CD4-positive, alpha-beta T cell treated with Interleukin-4 for 1 hour (primary cell): ENCODE measurements around the gene ZBTB38.
A peak's percentile ranks its signal among the peaks of the same experiment; 100 is the strongest.

Experiments
- DNase-seq, 2 donors: peaks; one replicate each; pipeline ENCODE4 v3.0.0-alpha.2; 2020 to 2022

ZBTB38 gene

GRCh38 chr3:141368925-141369794 lies 856 bp downstream of the ZBTB38 start:
- no peak for DNase-seq

DNA sequence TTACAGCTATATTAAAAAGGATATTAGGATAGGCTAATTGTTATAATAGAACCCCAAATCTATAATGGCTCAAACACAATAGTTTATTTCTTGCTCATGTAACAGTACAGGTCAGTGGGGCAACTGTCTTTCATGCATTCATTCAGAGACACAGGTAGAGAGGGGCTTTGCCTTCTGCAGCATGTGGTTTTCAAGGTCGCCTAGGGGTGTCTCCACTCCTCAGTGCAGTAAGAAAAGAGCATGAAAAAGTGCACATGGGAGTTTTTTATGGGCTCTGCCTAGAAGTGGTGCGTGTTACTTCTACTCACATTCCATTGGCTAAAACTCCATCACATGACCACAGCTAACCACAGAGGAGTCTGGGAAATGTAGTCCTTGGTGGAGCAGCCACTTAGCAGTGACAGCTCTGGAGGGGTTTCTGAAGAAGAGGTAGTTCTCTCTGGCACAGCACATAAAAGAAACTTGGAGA lies 1.8 kb downstream of the ZBTB38 start:
- DNase-seq, result peak; percentile 88 to 94

DNA sequence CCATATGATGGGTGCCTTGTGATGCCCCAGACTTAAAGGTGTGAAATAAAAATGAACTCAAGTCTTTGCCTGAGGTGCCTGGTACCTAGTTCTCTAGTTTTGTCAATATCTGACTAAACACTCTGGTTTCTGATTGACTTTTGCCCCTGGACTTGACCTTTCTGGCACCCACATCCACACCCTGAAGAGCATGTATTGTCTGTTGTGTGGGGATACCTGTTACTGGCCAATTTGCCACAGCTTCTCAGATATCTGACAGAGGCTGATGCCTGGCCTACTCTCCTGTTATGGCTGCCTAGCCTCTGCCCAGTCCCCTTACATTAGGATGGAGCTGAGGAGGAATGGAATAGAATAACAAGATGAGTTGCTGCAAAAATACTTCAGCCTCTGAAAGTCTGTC lies 3.6 kb downstream of the ZBTB38 start:
- DNase-seq, result no peak

DNA sequence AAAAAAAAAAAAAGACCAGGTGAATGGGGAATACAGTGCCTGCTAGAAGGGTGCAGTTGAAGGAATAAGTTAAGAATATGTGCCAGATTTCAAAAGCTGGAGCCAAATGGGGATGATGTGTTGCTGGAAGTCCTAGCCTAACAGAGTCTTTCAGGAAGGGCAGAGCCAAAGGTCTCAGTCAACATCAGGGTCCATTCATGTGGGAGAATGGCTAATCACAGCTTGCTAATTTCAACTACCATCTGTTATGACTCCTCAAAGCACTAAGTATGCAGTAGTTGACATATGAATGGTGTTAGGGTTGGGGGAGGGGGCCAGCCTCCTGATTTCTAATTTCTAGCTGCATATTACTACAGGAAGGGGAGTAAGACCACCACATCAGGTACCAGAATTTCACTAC lies 4.4 kb downstream of the ZBTB38 start:
- DNase-seq, result no peak

DNA sequence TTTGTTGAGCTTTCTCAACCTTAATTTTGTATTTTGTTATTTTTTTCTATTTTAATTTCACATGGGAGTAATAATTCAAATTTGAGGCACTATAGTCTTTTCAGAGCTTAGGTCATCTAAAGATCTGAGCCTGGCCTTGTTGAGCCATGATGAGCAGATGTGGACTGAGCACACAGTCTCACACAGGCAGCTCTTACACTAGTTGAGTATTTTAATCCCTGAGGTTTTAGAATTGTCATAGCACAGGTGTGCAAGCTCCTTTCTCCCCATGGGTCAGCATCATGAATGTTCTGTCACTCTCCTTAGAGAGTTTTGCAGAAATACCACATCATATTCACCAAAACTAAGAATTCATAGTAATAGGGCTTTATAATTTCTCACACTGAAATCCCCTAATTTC lies 4.9 kb downstream of the ZBTB38 start:
- DNase-seq, result no peak

DNA sequence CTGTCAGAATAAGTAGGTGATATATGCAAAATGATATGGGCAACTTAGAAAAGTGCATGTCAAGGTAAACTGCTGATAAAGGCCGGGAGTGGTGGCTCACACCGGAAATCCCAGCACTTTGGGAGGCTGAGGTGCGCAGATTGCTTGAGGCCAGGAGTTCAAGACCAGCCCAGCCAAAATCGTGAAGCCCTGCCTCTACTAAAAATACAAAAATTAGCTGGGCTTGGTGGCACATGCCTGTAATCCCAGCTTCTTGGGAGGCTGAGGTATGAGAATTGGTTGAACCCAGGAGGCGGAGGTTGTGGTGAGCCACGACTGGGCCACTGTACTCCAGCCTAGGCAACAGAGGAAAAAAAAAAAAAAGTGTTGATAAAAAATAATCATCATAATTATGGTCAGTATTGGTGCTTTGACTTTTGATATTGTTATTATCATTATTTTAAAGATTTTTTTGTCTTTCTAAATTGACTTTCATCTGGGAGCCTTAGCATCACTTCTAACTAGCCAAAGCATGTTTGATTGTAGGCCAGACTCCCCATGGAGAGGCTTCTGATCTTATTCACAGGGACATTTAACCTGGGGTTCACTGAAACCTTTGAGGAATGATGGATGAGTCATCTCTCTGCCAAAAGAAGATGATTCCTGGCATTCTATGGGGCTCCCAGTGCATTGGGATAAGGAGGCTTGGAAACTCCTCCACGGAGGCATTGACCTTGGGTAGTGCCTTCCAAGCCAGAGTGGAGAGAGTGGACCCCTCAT lies 5.6 kb downstream of the ZBTB38 start:
- no peak for DNase-seq

DNA sequence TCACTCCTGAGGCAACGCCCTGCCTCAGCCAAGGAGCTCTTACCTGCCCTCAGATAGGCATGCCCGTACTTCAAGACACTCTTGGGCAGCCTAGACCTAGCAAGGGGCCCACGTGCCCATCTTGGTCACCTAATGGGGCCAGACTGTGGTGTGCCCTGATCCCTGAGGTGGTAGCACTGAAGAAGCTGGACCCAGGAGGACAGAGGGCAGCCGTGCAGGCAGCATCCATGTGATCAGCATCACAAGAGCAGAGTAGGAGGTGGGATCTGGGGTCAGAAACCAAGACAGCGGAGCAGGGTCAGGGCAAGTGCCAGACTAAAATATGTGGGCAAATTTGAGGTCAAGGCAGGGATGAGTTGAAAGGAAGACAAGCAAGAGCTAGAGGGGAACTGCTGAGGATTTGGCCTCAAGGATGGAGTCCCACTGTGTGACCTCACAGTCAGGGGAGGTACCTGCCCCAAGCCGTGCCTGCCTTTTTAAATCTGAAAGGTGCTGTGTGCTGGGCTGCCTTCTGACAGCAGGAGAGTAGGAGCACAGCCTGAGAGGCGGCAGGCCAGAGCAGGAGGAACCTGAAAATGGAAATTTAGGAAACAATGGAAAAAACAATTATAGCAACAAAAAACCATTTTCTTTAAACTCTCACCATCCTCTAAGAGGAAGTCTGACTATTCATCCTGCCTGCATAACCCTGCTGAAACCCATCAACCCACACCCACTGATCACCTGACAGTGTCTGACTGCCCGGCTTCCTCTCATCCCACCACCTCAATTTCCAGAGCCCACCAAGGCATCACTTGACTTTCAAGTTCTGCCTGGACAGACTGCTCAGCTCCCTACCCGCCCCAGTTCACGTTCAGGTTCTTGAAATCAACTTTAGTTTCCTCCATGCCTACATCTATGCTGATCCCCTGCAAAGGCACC lies 7.3 kb downstream of the ZBTB38 start:
- no peak for DNase-seq

GRCh38 chr3:141377377-141377776 lies 9.1 kb downstream of the ZBTB38 start:
- no peak for DNase-seq

GRCh38 chr3:141378556-141378955 lies 10.3 kb downstream of the ZBTB38 start:
- DNase-seq, result no peak

DNA sequence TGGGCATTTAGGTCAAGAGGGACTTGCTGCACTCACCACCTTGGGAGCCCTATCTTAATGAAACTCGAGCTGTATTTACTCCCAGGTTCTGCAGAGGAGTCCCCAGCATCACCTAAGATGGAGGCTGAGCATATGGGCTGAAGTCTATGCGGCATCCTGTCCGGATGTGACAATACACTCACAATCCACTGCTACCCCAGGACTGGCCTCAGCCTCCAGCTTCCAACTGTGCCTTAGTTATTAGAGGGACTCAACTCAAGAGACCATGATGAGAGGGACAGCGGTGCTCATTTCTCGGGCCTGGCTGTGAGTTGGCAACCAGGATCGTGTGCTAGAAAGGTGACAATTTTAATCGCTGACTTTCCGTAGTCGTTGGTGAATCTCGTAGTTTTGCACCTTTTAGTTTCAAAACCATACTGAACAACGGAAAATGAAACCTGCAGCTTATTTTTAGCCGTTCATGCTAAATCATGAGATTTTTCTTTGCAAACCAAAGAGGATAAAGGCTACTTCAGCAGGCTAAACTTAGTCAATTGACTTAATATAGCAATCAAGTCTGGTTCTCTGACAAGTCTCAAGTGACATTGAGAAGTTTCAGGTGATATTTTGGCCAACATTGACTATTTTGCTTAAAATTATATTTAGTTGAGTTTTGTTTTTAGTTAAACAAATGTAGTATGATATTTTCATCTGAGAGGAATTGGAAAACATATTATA lies 11.1 kb downstream of the ZBTB38 start:
- DNase-seq, result peak; percentile 30 to 50

GRCh38 chr3:141380279-141380678 lies 12.0 kb downstream of the ZBTB38 start:
- no peak for DNase-seq

DNA sequence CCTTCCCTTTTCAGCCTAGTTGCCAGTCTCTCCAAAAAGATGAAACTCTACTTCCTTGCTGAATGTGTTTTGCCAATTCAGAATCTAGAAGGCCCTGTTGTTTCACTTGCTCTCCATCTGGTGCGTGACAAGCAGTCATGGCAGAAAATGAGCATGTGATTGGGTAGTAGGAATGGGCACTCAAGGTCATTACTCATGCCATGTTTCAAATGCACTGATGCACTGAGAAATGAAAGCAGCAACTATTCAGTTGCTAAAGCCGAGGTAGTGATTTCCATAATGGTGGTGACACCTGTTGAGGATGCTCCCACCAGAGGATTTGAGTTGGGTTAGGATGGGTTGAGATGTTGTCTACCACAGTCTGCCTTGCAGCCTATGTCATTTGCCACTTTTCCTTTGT lies 12.7 kb downstream of the ZBTB38 start:
- no peak for DNase-seq

DNA sequence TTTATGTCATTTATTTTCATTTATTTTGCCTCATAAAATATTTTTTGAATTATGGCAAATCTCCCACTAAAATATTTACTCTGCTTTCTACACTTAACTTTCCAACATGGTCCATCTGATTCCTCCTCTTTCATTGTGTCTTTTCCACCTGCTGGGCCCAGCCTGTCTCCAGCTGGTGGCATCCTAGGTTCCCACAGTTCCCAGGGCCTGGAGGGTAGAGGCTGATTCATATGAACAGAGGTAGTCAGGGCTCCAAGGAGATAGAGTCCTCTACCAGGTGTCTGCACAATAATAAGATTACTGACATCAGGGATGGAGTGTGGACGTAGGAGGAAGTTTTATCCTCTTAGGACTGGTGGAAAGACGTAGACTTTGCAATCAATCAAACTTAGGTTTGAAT lies 14.3 kb downstream of the ZBTB38 start:
- no peak for DNase-seq

DNA sequence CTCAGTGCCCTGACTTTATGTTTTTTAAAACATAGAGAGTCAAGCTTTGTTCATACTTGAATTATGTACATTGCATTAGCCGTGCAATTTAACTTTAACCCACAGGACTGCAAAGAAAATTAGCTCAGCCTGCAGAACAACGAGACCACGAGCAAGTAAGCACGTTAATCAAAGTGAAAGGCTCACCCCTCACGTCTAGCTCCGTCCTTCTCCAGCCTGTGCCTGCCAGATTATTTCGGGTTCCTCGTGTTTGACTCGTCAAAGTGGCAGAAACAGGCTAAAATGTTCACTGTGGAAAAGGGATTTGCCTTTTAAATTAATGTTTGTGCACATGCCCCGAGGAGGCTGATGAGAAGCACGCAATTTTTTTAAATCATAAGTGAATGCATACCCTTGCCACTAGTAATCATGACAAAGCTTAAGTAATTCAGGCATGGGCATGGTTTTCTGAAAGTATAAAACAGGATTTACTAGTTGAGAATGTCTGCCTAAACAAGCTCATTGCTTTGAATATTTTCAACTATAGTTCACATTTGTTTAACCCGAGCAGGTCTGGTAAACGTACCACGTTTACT lies 15.3 kb downstream of the ZBTB38 start:
- DNase-seq, result no peak

GRCh38 chr3:141384157-141384556 lies 15.9 kb downstream of the ZBTB38 start:
- DNase-seq, result no peak

GRCh38 chr3:141384575-141384974 lies 16.3 kb downstream of the ZBTB38 start:
- no peak for DNase-seq

DNA sequence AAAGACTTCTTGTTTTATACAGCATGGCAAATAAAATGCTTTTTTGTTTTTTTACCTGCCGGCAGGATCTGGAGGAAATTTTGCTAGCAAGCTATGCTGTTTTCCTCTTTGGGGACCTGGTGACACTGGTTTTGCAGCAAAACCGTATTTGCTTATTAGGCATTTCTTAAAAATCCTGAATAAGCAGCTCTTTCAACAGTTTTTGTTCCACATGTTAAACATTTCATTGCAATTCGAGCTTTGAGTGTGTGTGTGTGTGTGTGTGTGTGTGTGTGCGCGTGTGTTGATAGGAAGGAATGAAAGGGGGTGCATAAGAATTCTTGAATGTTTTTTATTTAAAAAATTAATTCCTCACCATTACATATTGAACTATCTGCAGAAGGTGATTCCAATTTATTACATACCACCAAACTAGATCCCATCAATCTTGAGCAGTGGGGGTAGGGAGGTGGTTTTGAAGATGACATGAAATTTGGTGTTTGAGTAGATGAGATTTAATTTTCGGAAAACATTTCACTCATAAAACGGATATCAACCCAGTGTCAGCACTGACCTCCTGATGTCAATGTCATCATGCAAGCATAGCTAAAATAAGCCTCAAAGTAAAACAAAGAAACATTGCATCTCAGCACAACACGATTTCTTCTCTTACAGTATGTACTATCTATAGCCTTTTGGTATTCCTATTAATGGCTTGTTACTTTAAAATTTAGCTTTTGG lies 17.3 kb downstream of the ZBTB38 start:
- no peak for DNase-seq

DNA sequence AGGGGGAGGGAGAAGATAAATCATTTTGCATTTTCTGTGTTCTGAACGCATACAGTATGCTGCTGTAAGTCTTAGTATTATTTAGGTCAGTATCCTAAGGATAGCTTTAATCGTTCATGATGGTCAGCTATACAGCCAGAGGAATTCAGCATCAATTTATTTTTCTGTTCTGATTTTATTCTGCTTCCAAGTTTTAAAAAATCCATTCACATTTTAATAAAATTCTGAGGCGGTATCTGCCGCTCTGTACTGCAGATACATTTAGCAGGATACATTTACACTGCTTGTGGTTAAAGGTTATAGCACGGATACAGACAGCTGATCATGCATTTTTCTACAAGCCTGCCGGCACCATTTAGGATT lies 17.8 kb downstream of the ZBTB38 start:
- DNase-seq, result no peak

- no peak for DNase-seq
These were observed 18.4 kb downstream of the ZBTB38 start for GRCh38 chr3:141386611-141387111.

- DNase-seq, result no peak
These were observed 19.2 kb downstream of the ZBTB38 start for GRCh38 chr3:141387516-141387915.

DNA sequence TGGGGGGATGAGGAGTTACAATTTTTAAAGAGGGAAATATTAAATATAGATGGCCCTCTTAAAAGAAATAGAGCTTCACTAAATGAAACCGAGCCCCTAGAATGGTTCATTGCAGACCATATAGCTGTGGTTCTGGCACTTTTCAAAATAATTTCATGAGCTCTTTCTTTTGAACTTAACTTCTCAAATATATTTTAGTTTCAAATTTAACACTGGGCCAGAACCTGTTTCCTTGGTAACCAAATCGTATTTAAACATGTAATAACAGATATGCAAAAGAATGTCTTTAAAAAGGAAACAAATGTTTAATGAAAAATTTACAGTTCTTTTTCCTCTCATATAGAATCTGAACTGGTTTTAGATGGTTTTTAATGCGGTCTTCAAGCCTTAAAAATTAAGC lies 20.1 kb downstream of the ZBTB38 start:
- DNase-seq, result no peak
